HG02623 (cell line): Measurements from ENCODE around the gene KDM4B.

ENCODE experiments used
- ATAC-seq: cut with Tn5 transposase; IDR thresholded peaks from one replicate; pipeline ENCODE4 v1.9.1; 2021; ENCODE audit warnings: moderate library complexity; ENCODE audit not compliant: unreplicated experiment

The KDM4B gene

DNA sequence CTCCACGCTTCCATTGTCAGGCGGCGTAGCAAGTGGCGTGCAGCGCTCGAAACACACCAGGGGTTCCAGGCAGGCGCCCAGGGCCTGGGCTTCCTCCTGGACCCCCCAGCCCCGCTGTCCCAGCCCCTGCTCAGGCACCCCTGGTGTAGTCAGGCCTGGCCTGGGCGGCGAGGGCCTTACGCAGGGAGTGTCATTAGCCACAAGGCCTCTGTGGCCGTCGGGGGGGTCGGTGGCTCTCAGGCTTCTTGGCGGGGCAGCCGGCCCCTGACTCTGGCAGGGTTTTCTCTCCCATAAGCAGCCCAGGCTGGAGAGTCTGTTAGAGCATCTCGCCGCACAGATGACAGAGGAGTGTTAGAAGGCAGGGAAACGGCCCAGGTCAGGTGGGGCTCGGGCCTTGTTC lies 116.7 kb downstream of the KDM4B start:
- ATAC-seq, result no peak

DNA sequence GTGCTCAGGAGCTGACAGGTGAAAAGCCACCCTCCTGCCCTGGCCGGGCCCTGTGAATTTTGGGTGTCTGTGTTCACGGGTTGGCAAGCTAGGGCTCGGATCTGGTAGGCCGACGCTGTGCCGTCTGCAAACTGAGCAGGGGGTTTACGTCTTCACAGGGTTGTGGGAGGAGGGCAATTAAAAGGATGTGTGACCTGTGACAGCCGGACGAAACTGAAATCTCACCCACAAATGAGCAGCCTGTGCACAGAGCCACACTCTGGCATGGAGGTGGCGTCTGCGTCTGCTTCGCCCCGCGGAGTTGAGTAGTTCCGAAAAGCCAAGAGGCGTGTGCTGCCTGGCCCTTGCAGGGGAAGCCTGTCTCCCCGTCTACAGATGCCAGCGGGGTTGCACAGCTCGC lies 117.3 kb downstream of the KDM4B start:
- no peak for ATAC-seq

DNA sequence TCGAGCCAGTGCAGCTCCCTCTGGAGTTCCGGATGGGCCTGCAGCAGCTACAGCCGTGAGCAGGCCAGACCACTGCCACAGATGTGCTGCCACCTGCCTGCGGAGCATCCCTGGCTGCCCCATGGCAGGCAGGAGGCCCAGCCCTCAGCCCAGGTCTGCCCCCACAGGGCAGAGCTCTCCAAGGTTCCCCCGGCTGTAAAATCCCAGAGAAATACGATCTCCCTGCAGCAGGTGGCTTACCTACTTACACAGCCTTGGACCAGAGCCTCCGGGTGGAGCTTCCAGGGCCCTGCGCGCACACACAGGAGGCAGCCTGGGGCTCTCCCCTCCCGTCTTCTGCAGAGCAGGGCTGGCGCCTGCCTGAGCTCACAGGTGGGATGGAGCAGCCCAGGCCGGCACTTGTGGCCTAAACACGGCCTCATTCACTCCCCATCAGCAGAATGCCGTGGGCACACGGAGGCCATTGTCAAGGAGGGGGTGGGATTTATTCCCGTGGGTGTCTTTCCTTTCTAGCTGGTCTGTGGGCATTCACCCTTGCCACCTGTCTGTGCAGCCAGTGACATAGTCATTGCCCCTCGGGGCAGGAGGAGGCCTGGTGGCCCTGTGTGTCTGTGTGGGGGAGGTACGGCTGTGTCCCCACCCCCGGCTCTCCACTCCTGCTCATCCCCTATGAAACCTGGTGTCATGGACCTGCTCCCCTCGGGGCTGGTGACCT lies 118.0 kb downstream of the KDM4B start:
- ATAC-seq, result no peak

DNA sequence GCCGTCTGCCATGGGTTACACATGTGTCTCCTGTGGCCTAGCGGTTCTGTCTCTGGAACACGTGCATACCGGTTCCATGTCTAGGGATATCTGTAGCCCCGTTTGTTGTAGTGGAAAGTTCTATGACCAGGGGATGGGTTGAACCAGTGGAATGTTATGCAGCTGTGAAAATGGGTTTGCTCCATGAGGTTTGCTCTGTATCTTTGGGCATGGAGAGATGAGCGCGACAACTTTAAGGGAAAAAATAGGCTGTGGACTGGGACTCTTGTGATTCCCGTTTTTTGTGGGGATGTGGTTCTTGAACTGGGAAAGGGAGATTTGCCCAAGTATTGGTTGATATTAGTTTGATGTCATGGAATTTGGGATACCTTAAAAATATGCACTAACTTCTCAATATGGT lies 120.4 kb downstream of the KDM4B start:
- no peak for ATAC-seq

DNA sequence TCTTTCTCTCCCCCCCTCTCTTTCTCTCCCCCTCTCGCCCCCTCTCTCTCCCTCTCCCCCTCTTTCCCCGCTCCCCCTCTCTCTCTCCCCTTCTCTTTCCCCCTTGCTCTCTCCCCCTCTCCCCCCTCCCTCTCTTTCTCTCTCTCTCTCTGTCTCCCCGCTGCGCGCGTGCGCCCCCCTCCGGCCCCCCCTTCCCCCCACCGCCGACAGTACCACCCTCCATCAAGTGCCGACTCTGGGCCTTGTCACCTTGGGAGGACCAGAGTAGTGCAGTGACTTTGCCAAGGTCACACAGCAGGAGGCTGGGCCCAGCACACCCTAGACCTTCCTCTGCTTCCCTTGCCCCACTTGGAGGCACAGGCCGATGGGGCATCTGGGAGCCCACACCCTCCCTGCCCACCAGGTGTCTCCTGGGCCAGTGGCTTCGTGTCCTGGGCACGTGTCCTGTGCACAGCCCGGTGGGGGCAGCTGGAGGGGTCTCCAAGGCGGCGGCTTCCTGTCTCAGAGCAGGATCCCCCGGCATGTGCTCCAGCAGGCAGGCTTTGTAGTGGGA lies 121.6 kb downstream of the KDM4B start:
- ATAC-seq, result no peak

DNA sequence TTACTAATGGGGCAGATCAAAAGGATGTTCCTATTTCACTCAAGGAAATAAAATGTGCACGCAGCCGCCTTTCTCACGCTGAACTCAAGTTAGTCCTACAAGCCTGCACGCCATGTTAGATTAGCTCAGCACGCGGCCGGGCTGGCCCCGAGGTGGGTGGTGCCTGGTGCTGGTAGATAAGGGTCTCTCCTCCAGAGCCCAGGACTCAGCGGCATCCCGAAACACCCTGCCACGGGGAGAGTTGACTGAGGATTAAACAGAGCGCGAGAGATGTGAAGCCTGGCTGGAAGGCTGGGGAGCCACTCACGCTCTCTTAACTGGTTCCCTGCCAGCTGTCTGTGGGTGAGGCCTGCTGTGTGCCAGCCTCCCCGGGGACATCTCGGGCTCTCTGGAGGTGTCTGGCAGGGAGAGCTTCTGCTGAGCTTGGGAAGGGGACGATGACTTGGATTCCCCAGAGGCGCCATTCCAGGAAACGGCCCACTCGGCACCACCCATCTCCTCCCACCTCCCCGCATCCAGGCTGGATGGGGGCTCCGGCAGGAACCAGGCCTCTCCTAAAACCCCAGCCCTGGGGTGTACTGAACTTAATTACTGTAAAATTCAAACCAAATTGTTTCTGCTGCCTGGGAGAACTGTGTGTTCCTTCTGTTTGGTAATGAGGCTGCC lies 122.2 kb downstream of the KDM4B start:
- ATAC-seq, result no peak

DNA sequence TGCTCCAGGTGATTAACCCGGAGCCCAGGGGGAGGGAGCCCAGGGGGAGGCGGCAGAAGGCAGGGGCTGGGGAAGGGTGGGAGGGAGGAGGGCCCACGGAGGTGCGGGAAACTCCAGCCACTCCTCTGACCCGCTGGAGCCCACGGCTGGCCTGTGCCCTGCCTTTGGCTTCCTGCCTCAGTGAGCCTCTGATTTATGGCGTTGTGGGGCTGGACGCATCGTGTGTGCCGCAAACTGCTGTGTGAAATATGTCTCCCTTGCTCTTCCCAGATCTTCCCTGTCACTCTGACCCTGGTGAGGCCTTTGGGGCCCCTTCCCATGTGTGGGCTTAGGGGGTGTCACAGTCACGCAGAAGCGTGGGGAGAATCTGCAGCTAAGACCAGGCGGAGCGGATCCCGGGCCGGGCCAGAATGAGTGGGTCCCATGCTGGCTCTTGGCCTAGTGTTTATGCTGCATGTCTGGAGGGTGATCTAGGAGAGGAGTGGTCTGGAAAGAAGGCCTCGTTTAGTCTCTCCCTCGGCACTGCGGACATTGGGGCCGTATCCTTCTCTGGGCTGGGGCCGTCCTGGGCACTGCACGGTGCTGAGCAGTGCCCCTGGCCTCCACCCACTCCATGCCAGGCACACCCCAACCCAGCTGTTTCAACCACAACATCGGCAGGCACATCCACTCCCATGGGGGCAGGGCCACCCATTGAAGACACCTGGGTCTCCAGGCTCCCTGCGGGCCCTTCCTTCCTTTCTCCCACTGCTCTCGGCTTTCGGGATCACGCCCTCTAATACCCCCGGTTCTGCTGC lies 123.0 kb downstream of the KDM4B start:
- ATAC-seq, result no peak

DNA sequence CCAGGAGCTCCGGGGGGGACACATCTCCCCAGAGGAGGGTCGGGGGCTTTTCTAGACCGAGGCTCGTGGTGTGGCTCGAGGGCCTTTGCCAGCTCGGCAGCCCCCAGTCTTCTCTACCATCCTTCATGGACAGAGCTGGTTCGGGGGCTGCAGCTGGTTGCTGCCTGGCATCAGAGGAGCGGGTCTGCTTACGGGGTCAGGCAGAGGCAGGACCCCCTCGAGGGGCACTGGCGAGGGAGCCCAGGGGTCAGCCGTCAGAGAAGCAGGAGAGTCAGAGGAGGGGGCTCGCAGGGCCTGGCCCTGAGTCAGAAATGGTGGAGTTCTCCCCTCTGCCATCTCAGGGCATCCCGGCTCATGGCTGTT lies 123.5 kb downstream of the KDM4B start:
- ATAC-seq, result no peak

DNA sequence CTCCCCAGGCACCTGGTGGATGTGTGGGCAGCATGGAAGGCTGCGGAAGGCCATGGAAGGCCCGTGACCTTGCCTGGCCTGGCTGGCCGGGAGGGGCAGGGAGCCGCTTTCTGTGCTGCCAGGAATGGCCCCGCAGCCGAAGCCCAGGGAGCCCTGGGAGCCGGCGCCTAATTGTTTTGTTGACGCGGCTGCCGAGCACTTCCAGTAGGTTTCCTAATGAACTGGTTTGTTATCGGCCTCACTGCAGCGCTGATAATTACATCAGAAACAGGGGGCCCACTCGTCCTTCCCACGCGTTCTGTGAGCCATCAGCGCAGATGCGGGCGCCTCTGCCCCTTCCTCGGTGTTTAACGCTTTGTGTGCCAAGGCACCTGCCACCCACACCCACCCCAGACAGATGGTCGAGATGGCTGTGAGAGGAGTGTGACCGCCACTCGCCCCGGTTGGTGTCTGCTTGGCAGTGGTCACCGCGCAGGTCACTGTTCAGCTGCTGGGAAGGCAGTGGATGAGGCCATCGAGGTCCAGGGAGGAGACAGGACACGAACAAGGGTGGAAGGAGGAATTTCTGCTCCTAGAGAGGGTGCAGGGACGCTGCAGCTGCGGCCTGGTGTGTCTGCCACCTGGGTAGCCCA lies 124.5 kb downstream of the KDM4B start:
- ATAC-seq, result no peak

DNA sequence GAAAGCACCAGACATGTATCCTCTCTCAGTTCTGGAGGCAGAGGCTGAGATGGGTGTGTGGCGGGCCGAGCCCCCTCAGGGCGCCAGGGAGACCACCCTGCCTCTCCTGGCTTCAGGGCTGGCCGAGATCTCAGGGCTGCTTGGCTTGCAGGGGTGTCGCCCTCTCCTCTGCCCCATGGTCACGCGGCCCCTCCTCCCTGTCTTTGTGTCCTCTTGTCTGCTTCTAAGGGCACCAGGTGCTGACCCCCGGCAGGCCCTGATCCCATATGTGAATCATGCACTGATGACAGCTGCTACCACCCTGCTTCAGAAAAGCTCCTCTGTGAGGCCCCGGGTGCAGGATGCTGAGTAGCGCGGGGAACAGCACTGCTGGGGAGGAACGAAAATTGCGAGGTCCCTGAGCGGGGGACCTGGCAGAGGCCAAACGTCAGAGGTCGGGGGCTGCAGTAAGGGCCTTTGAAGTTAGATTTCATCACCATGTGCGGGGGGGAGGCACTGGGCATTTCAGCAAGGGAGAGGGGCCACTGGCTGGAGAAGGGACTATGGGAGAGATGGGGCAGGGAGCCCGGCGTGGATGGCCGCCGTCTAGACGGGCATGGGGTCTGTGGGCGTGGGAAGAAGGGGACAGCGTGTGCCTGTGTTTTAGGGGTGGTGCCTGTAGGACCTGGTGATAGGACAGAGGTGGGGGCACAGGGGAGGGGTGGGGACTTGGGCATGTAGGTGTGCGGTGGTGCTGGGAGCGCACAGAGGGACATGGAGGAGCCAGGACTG lies 125.2 kb downstream of the KDM4B start:
- no peak for ATAC-seq

DNA sequence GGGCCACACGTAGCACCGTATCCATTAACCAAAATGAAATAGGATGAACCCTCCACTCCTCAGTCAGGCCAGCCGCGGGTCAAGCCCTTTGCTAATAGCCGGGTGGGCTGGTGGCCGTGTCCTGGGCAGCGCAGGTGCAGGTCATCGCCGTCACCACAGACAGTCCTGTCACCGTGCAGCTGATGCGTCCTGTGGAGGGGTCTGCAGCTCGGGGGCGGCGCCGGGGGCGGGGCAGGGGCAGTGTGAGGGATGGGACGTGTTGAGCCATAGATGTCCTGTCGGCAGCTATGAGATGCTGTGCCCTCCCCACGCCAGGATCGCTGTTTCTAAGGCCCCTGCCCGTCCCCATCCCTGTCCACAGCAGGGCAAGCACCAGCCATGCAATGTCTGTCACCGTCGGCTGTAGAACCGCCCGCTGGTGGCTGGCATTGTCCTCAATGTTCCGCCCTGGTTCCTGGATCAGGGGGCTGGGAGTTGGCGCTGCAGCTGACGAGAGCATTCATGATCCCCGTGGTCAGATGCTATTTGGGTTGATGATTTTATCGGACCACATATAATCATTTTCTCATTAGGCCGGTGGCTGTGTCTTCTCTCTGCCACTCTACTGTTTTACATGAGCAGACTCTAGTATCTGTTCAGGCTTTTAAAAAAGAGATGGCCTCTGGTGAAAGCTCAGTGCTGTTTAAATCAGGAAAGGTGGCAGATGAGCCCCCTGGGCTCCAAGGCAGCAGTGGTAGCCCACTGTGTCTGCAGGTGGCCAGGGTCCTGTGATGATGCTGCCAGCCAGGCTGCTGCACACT lies 126.1 kb downstream of the KDM4B start:
- ATAC-seq, result no peak

DNA sequence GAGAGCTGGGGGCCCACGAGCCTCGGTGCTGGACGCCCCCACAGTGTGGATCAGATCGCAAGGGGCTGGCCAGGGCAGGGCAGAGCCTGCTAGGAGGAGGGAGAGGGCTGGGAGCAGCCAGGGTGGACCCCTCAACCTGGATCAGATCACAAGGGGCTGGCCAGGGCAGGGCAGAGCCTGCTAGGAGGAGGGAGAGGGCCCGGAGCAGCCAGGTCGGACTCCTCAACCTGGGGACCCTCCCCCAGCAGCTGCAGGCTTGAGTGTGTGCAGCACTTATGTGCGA lies 126.6 kb downstream of the KDM4B start:
- no peak for ATAC-seq

DNA sequence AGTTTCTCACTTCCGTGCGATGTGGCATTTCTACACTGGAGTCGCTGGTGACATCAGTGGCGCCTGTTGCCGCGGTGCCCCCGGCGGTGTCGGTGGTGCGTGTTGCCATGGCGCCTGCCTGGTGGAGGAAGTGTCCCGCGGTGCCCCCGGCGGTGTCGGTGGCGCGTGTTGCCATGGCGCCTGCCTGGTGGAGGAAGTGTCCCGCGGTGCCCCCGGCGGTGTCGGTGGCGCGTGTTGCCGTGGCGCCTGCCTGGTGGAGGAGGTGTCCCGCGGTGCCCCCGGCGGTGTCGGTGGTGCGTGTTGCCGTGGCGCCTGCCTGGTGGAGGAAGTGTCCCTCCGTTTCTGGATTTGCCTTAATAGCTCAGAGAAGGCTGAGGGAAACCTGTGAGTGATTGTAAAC lies 127.6 kb downstream of the KDM4B start:
- ATAC-seq, result no peak

DNA sequence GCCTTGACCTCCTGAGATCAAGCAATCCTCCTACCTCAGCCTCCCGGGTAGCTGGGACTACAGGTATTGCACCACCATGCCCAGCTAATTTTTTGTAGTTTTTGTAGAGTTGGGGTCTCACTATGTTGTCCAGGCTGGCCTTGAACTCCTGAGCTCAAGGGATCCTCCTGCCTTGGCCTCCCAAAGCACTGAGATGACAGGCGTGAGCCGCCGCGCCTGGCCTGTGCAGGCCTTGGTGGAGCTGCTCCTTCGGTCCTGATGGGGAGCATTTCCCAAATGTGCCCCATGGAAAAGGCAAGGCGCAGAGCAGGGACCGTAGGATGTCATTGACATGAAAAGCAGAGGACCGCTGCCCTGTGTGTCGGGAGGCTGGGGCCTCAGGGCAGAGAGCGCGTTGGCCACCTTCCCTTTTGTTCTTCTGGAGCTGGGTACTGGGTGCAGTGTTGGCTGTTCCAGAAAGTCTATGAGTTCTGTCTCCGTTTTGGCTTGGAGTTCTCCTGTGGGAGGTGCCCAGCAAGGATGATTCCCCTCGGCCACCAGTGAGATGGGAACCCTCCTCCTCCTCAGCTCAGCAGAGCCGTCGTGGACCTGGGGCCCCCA lies 128.5 kb downstream of the KDM4B start:
- ATAC-seq, result no peak

DNA sequence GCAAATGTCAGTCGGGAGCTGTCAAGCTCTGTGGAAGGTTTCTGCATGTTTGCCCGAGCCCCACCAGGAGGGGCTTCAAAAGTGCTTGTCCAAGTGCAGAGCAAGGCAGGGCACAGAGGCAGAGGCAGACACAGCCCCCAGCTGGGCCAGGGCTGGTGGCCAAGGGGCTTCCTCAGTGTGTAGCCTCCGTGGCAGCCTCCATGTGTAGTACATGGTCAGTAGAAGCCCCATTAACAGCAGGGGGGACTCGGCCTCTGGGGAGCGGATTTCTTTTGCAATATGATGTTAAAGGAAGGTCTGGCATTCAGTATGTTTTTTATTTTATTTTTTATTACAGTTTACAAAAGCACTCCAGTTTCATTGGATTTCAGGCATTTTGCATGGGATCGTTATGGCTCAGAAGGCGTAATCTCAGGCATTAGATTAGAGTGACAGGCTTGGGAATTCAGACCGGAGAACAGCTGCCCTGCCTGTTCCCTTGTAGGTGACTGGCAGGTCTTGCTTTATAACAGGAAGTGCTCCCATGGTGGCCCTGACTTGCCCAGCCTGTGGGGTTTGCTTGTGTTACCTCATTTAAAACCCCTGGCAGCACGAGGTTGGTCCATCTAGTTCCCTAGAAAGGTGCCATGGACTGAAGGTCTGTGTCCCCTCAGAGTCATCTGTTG lies 129.2 kb downstream of the KDM4B start:
- no peak for ATAC-seq

DNA sequence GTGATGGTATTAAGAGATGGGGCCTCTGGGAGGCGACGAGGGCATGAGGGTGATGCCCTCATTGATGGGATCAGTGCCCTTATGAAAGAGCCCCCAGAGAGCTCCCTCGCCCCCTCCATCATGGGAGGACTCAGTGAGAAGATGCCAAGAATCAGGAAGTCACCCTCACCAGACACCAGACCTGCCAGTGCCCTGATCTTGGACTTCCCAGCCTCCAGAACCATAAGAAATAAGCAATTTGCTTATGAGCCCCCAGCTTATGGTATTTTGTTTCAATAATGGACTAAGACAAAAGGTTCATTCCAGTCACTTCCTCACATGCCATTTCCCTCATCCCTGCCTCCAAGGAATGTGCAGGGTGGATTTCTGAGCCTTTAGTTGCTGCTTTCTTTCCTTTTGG lies 129.7 kb downstream of the KDM4B start:
- no peak for ATAC-seq

DNA sequence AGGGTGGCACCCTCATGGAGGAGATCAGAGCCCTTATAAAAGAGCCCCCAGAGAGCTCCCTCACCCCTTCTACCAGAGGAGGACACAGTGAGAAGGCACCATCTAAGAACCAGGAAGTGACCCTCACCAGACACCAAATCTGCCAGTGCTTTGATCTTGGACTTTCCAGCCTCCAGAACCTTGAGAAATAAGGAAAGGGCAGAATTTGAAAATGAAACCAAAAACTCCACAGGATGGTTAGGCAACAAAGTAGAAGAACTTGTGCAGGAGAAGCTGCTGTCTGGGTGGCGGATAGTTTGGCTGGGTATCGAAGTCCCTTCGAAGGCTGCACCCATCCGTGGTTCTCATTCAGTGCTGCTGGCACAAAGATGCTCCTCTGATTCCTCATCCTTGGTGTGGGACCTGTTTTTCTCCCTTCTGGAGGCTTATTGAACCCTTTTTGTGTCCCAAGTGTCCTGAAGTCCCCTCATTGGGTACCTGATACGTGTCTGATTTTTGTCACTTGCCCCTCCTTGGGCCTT lies 130.8 kb downstream of the KDM4B start:
- ATAC-seq, result no peak

DNA sequence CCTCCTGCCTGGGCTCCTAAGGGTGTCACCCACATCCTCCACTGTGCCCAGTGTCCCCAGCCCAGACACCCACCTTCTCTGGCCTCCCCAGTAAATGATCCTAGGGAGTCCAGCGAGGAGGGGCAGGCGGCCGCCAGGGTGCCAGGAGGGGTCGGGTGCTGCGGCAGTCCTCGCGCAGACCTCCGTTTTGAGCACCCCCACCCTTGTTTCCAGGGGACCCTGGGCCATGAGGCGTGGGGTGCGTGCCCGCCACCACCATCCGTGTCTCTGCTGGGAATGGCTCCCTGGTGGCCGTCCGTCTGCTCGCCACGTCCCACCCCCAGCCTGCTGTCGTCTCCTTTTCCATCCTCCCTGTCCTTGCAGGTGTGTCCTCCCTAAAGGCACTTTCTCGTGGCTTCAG lies 133.0 kb downstream of the KDM4B start:
- no peak for ATAC-seq

DNA sequence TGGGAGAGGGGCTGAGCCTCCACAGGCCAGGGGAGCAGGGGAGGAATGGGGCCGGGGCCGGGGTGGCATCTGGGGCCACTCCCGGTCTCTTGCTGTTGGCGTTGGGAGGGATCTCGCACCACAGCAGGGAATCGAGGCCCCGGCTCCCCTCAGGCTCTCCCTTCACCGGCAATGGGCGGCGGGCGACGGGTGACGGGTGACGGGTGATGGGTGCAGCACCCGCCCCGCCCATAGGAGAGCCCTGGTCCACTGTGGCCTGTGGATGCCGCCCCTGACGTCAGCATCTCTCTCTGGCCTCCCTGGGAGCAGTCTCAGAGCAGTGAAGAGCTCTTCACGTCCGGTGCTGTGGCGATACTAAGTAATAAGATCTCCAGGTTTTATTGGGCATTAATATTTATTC lies 133.6 kb downstream of the KDM4B start:
- ATAC-seq, result no peak
